GM21737 (cell line): ENCODE measurements around the gene SH2D4B.

Experiments used
- ATAC-seq: cut with Tn5 transposase; IDR thresholded peaks from one replicate; pipeline ENCODE4 v1.9.1; 2021; ENCODE audit warnings: mild to moderate bottlenecking, moderate library complexity; ENCODE audit not compliant: unreplicated experiment

SH2D4B gene

DNA sequence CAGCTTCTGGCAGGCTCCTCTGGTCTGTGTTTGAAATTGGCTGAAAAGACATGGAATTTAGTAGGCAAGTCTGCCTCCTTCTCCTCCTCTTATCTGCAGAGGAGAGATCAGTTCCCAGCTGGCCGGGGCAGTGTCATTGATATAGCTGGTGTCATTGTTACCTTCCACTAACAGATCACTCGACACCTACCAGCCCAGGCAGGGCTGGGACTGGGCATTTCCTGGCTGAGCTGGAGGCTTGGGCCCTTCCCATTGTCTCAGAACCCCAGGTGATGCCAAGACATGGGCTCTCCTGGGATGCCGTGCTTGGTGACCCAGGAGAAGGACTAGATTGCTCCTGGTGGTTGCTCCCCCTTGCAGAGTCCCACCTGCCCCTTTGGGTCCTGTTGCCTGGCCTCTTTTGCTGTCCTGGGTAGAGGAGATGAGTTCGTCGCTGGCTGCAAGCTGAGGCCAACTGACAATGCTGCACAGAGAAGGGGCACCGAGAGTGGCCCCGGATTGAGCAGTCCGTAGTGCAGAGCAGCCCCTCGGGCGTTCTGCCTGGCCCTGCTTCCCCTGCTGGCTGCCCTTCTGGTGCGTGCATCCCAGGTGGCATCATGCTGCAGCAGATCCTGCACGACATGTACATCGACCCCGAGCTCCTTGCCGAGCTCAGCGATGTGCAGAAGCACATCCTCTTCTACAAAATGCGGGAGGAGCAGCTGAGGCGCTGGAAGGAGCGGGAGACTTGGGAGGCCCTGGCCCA is at the start of gene SH2D4B:
Gene SH2D4B, plus strand, starts transcription at position 167 of the 745 bp plus-strand sequence. Its CDS starts 430 bp downstream, at position 597.
- no peak for ATAC-seq

- no peak for ATAC-seq
These were observed 49.1 kb upstream of the SH2D4B start for GRCh38 chr10:80488539-80489066.

GRCh38 chr10:80489371-80490112 is 48.2 kb upstream of the SH2D4B start:
- no peak for ATAC-seq

GRCh38 chr10:80491251-80492102 is 46.2 kb upstream of the SH2D4B start:
- ATAC-seq = no peak

- peak; percentile 15 for ATAC-seq
These were observed 44.7 kb upstream of the SH2D4B start for GRCh38 chr10:80492848-80493521.

DNA sequence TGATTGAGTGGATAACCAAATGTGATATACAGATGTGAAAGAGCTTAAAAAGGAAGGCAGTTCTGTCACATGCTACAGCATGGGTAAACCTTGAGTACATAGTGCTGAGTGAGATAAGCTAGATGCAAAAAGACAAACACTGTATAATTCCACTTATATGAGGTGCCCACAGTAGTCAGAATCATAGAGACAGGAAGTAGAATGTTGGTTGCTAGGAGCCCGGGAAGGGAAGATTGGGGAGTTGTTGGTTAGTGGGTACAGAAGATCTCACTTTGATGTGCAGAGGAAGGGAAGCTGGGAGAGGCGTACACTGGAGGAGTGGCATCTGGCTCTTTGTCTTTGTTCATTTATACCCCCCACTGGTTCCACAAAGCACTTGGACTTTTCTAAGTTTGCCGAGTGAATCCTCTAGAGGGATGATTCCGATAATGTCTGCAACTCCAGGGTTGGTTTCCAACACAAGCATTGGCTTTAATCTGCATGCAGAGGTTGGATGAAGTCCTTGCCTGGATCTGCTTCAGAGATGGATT is 44.1 kb upstream of the SH2D4B start:
- ATAC-seq = peak; percentile 50

GRCh38 chr10:80496555-80497172 is 41.0 kb upstream of the SH2D4B start:
- ATAC-seq = no peak

DNA sequence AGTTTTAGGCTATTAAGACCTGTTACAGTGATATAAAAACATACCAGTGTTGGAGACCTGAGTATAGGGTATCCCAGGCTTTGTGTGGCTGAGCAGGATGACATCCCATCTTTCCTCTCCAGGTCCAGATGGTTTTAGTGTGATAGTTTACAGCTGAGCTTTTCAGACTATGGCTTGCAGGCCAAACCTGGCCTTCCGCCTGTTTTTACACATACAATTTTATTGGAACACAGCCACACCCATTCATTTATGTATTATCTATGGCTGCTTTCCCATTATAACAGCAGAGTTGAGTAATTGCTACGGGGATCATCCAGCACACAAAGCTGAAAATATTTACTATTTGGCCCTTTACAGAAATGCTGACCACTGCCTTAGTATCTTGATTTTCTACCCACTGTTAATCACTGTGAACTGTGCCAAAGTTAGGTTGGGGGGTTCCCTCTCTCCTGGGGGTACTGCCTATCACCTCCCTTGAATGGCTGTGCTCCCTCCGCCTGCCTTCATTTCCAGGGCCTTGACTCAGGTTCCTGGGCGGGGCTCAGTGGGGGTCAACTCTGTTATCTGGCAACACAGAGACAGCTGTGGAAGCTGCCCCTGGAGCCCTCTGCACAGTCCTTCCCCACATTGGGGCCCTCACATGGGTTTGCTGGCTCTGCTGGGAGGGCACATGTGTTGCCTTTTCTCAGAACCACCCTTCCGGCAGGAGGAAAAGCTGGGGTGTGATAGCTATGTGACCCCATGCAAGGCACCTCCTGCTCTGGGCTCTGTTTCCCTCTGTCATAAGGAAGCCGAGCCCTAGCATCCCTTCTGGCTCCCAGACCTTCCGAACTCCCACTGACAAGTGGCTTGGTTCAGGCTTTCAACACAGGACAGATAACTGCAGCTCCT is 40.3 kb upstream of the SH2D4B start:
- no peak for ATAC-seq

- ATAC-seq = no peak
These were observed 39.4 kb upstream of the SH2D4B start for GRCh38 chr10:80498078-80498832.

DNA sequence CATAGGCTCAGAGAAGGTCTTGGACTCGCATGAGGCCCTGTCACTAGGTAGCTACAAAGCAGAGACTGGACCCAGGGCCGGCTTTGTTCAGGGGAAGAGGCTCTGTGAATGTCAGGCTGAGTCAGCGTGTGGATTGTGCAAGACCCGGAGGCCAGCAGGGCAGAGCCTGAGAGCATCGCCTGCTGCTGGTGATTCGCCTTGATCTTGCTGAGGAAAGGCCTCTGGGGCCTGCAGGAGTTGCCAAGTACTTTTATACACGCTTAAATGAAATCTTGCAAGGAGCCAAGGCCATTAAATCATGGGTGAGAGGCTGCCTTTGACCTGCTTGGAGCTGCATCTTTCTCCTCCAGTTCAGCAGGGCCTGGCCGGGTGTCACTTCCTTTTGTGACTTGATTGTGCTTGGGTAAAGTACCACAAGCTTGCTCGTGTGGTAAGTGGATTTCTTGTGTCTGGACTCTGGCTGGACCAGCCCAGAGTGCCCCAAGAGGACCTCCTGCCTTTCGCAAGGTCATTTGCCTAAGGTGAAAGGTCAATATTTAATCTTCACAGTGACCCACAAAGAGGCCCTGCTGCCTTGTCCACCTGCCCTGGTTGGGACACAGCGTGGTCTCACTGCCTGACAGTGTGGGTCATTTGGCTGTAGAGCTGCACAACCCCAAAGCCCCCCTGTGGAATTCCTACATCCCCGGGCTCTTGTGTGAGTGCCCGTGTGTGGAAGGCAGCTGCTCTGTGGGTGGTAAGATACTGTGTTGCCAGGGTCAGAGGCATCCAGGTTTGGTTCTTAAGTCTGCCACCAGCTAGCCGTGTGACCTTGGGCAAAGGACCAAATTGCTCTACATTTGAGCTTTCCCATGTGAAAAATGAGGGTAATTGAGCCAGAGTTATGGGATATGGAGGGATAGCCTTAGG is 38.6 kb upstream of the SH2D4B start:
- no peak for ATAC-seq

DNA sequence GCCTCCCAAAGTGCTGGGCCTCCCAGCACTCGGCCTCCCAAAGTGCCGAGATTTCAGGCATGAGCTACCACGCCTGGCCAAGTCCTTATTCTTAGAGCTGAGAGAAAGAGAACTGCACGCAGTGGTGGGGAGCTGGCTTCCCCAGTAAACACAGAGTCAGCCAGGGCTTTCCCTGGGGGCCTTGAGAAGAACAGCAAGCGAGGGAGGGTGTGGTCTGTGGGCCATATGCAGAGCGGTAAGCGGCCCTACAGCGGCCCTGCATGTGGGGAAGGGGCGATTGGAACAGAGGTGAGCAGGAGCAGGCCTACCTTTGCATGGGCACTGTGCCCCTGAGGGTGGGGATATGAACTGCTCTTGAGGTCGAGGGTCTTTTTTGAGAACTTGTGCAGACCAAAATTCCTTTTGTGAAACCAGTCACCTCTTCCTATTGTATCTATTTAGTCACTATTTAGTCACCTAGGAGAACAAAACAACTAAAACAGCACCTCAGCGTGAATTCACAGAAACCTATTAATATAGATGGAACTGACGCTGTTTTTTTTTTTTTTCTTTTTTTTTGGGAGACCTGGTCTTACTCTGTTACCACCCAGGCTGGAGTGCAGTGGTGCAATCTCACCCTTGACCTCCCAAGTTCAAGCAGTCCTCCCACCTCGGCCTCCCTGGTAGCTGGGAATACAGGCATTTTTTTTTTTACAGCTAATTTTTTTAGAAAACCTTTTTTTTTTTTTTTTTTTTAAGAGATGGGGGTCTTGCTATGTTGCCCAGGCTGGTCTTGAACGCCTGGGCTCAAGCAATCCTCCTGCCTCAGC is 36.9 kb upstream of the SH2D4B start:
- peak; percentile 60 for ATAC-seq

- no peak for ATAC-seq
These were observed 36.3 kb upstream of the SH2D4B start for GRCh38 chr10:80501381-80501912.

- no peak for ATAC-seq
These were observed 35.7 kb upstream of the SH2D4B start for GRCh38 chr10:80501913-80502521.

- ATAC-seq = no peak
These were observed 34.8 kb upstream of the SH2D4B start for GRCh38 chr10:80502621-80503583.
